ENCODE results near the gene BST1. TPM values are rescaled to one million over a fixed set of nuclear protein-coding genes. Genes with fewer than 3 reads are reported as not detected.
"Not testable (repeated sequence)": the region's sequence is repeated elsewhere in the genome, so short reads cannot be mapped to it uniquely, and the experiment has no call there.

BST1 gene
- total RNA-seq, 4 donors from 2014 or later = 3.7 to 6.7 (median 5.7) TPM

DNA sequence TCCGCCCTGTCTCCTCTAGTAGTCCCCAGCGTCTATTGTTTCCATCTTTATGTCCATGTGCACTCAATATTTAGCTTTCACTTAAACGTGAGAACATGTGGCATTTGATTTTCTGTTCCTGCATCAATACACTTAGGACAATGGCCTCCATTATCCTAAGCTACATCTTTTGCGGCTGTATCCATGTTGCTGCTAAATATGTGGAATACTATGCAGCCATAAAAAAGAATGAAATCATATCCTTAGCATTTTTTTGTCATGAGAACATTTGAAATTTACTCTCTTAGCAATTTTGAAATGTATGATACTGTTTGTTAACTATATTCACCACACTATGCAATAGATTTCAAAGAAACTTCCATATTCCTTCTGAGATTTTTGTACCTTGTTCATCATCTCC lies 55.4 kb downstream of the BST1 start:
- no peak for DNase-seq (ENCODE audit: low spot score in 2 of 2)
- intact Hi-C loops (cut with DNase I; ENCODE audit: low total_unique reads) = no loop called here
- TF ChIP-seq CTCF (IDR thresholded peaks at IDR 0.05) (no peak), POLR2A (IDR thresholded peaks at IDR 0.05) (no peak)
- 86 to 91% methylated on average over 4 of the region's 4 CpGs for WGBS, 2 donors
- H3K4me3 ChIP-seq (ENCODE audit: low read depth, poor library complexity, severe bottlenecking) = no peak overlapping the region

DNA sequence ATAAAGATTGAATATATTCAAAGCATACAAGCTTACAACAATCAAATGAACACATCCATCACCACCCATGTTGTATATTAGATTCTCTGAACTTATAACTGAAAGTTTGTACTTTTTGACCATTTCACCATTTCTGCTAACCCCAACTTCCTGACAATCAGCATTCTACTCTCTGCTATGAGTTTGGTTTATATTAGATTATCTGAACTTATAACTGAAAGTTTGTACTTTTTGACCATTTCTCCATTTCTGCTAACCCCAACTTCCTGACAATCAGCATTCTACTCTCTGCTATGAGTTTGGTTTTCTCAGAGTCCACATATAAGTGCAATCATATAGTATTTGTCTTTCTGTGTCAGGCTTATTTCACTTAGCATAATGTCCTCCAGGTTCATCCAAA lies 59.6 kb downstream of the BST1 start:
- DNase-seq (ENCODE audit: low spot score in 2 of 2); H3K4me3 ChIP-seq (ENCODE audit: low read depth, poor library complexity, severe bottlenecking); intact Hi-C loops (cut with DNase I; ENCODE audit: low total_unique reads): not testable (repeated sequence)

GRCh38 chr4:15765391-15765790 lies 62.5 kb downstream of the BST1 start:
- TF ChIP-seq POLR2A (IDR thresholded peaks at IDR 0.05) (no peak), CTCF (IDR thresholded peaks at IDR 0.05) (no peak)

DNA sequence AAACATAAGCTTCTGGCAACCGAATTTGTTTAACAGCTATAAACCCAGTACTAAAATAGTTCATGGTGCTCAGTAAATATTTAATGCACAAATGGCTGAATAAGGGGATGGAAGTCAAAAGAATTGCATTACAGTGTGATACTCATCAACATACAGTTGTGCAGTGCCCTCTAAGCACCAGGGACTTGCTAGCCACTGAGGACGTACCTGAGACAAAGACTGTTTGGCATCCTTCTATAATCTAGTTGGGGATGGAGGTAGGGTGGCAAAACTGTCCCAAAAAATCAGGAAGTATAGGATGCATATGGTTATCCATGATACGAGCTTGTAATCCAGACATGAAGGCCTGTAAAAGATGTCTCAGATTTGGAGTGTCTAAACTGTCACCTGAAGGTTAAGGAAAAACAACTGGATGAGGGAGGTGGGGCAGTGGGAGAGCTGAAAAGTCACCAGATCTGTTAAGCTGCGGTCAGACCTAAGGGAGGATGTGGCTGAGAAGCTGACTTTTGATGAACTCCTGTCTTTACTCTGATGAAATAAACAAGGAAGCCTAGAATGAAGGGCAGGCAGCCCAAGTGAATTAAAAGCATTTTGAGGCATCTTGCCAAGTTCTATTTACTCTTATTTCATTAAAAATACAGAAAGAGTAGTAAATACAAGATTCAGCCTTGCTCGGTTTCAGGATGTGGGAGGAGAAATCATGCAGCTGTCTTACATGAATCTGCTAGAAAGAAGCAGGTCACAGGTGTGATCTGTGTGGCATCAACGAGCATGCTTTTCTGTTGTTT lies 63.2 kb downstream of the BST1 start:
- TF ChIP-seq POLR2A (IDR thresholded peaks at IDR 0.05) = no peak
- TF ChIP-seq CTCF (IDR thresholded peaks at IDR 0.05) = no peak
- DNase-seq (ENCODE audit: low spot score in 2 of 2) = no peak
- 66% methylated on average over 6 of the region's 6 CpGs for WGBS, 2 donors
- no peak overlapping the region for H3K4me3 ChIP-seq (ENCODE audit: low read depth, poor library complexity, severe bottlenecking)
- intact Hi-C loops (cut with DNase I; ENCODE audit: low total_unique reads) = no loop called here

More at GRCh38 chr4:15765391-15765790, 62.5 kb downstream of the BST1 start:
- no peak overlapping the region for H3K4me3 ChIP-seq (ENCODE audit: low read depth, poor library complexity, severe bottlenecking)
- 47 to 64% methylated on average over 6 of the region's 6 CpGs for WGBS, 2 donors
- DNase-seq (ENCODE audit: low spot score in 2 of 2) = no peak
- intact Hi-C loops (cut with DNase I; ENCODE audit: low total_unique reads) = no loop called here

- WGBS, 2 donors = 86 to 87% methylated on average over 8 of the region's 8 CpGs
- no peak overlapping the region for H3K4me3 ChIP-seq (ENCODE audit: low read depth, poor library complexity, severe bottlenecking)
These were observed 64.0 kb downstream of the BST1 start for GRCh38 chr4:15766821-15767220.

GRCh38 chr4:15769202-15769601 lies 66.3 kb downstream of the BST1 start:
- H3K4me3 ChIP-seq (ENCODE audit: low read depth, poor library complexity, severe bottlenecking) = no peak overlapping the region
- no peak for TF ChIP-seq POLR2A (IDR thresholded peaks at IDR 0.05)
- no peak for TF ChIP-seq CTCF (IDR thresholded peaks at IDR 0.05)
- intact Hi-C loops (cut with DNase I; ENCODE audit: low total_unique reads) = no loop called here
- 54 to 75% methylated on average over 2 of the region's 2 CpGs for WGBS, 2 donors
- DNase-seq (ENCODE audit: low spot score in 2 of 2) = peak in 1 of 2 donors; percentile 52

More at GRCh38 chr4:15766821-15767220, 64.0 kb downstream of the BST1 start:
- TF ChIP-seq CTCF (IDR thresholded peaks at IDR 0.05) (no peak), POLR2A (IDR thresholded peaks at IDR 0.05) (no peak)
- DNase-seq (ENCODE audit: low spot score in 2 of 2) = no peak
- intact Hi-C loops (cut with DNase I; ENCODE audit: low total_unique reads) = no loop called here

Data from lower leg skin (tissue), 4 donors.